ENCODE results near the gene PLEKHA7. TPM values are rescaled to one million over a fixed set of nuclear protein-coding genes. Genes with fewer than 3 reads are reported as not detected.

PLEKHA7 gene
- polyA plus RNA-seq, 1 of the 3 experiments (the other 2 are of a cell fraction) = 0.12 TPM

DNA sequence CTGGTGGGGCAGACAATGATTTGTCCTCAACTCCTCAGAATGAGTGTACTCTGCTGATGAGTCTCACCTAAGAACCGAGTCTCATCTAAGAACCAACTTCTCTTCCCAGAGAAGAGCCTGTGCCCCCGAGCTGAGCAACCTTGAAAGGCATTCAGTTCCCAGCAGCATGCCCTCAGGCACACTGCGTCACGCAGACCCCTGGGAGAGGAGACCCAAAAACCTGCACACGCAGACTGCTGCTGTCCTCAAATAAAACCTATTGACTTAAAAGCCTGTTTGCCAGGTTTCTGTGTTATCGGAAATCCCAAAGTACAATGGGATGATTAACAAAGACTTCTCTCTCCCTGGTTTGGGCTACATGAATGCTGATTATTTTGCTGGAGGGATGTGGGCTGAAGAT, 154.6 kb downstream of the PLEKHA7 start:
- CTCF ChIA-PET = interaction anchor here (0.9 kb wide), 1 partner anchor 12 kb away, joined by 3 read pairs; no protein-coding TSS in a partner anchor
- peaks cover 9% of the 10 kb centered on the region; the same call in 1 of the 2 replicates for H3K27me3 ChIP-seq (ENCODE audit: insufficient read depth)
- peaks cover 0 to 28% of the 10 kb centered on the region in 2 experiments; a peak in 1 of 4 replicates for H3K4me1 ChIP-seq (ENCODE audit: control insufficient read depth in 1 of 2, insufficient read depth in 2 of 2, low read depth in 1 of 2, low read length in 1 of 2)
- no peak overlapping the region for H2AFZ ChIP-seq (ENCODE audit: low read depth)
- 44% methylated on average over 5 of the region's 6 CpGs for WGBS (ENCODE audit: low lambda C conversion rate)
- H4K20me1 ChIP-seq (ENCODE audit: insufficient read depth) = no peaks in the 10 kb centered on the region
- H3F3A ChIP-seq (replicated peaks; ENCODE audit: insufficient read depth) = no peaks in the 10 kb centered on the region
- TF ChIP-seq, protein P1, sequence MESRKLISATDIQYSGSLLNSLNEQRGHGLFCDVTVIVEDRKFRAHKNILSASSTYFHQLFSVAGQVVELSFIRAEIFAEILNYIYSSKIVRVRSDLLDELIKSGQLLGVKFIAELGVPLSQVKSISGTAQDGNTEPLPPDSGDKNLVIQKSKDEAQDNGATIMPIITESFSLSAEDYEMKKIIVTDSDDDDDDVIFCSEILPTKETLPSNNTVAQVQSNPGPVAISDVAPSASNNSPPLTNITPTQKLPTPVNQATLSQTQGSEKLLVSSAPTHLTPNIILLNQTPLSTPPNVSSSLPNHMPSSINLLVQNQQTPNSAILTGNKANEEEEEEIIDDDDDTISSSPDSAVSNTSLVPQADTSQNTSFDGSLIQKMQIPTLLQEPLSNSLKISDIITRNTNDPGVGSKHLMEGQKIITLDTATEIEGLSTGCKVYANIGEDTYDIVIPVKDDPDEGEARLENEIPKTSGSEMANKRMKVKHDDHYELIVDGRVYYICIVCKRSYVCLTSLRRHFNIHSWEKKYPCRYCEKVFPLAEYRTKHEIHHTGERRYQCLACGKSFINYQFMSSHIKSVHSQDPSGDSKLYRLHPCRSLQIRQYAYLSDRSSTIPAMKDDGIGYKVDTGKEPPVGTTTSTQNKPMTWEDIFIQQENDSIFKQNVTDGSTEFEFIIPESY (IDR thresholded peaks at IDR 0.05; ENCODE audit: borderline replicate concordance, low read depth) = no peak
- TF ChIP-seq TCF12 (IDR thresholded peaks at IDR 0.05) (no peak), RCOR1 (IDR thresholded peaks at IDR 0.05; ENCODE audit: low read length) (no peak), JUND (IDR thresholded peaks at IDR 0.05) (no peak), YY1 (IDR thresholded peaks at IDR 0.05; ENCODE audit: low read depth) (no peak), NFIC (IDR thresholded peaks at IDR 0.05; ENCODE audit: borderline replicate concordance) (no peak), EZH2phosphoT487 (IDR thresholded peaks at IDR 0.05; ENCODE audit: borderline replicate concordance, low read depth) (no peak), FOSL2 (IDR thresholded peaks at IDR 0.05; ENCODE audit: borderline replicate concordance, low read depth) (no peak), SIN3A (IDR thresholded peaks at IDR 0.05; ENCODE audit: borderline replicate concordance, low read depth, low read length) (no peak), ELF1 (IDR thresholded peaks at IDR 0.05) (no peak), FOXM1 (IDR thresholded peaks at IDR 0.05; ENCODE audit: low read depth) (no peak), NRF1 (IDR thresholded peaks at IDR 0.05; ENCODE audit: low read depth, low read length) (no peak)
- TF ChIP-seq, protein P2, sequence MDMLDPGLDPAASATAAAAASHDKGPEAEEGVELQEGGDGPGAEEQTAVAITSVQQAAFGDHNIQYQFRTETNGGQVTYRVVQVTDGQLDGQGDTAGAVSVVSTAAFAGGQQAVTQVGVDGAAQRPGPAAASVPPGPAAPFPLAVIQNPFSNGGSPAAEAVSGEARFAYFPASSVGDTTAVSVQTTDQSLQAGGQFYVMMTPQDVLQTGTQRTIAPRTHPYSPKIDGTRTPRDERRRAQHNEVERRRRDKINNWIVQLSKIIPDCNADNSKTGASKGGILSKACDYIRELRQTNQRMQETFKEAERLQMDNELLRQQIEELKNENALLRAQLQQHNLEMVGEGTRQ (IDR thresholded peaks at IDR 0.05; ENCODE audit: borderline replicate concordance, low read depth, low read length) = no peak
- TF ChIP-seq, protein P3, sequence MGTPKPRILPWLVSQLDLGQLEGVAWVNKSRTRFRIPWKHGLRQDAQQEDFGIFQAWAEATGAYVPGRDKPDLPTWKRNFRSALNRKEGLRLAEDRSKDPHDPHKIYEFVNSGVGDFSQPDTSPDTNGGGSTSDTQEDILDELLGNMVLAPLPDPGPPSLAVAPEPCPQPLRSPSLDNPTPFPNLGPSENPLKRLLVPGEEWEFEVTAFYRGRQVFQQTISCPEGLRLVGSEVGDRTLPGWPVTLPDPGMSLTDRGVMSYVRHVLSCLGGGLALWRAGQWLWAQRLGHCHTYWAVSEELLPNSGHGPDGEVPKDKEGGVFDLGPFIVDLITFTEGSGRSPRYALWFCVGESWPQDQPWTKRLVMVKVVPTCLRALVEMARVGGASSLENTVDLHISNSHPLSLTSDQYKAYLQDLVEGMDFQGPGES (IDR thresholded peaks at IDR 0.05; ENCODE audit: low read depth, low read length) = no peak
- TF ChIP-seq, protein P4, sequence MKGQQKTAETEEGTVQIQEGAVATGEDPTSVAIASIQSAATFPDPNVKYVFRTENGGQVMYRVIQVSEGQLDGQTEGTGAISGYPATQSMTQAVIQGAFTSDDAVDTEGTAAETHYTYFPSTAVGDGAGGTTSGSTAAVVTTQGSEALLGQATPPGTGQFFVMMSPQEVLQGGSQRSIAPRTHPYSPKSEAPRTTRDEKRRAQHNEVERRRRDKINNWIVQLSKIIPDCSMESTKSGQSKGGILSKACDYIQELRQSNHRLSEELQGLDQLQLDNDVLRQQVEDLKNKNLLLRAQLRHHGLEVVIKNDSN (IDR thresholded peaks at IDR 0.05; ENCODE audit: borderline replicate concordance, low read depth) = no peak
- TF ChIP-seq, protein P5, sequence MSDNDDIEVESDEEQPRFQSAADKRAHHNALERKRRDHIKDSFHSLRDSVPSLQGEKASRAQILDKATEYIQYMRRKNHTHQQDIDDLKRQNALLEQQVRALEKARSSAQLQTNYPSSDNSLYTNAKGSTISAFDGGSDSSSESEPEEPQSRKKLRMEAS (IDR thresholded peaks at IDR 0.05; ENCODE audit: low read depth) = no peak
- TF ChIP-seq, protein P6, sequence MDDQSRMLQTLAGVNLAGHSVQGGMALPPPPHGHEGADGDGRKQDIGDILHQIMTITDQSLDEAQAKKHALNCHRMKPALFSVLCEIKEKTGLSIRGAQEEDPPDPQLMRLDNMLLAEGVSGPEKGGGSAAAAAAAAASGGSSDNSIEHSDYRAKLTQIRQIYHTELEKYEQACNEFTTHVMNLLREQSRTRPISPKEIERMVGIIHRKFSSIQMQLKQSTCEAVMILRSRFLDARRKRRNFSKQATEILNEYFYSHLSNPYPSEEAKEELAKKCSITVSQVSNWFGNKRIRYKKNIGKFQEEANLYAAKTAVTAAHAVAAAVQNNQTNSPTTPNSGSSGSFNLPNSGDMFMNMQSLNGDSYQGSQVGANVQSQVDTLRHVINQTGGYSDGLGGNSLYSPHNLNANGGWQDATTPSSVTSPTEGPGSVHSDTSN (IDR thresholded peaks at IDR 0.05) = no peak
- DNase-seq = no peak
- H3K79me2 ChIP-seq (ENCODE audit: insufficient read depth) = no peaks in the 10 kb centered on the region
- no peak overlapping the region for H3K4me3 ChIP-seq (ENCODE audit: low read depth in 2 of 2, low read length in 1 of 2)
- POLR2A ChIA-PET = no interaction called here
- H3K4me2 ChIP-seq = no peak overlapping the region
- no peaks in the 10 kb centered on the region for H3K9me3 ChIP-seq
- H3K36me3 ChIP-seq (replicated peaks in 1 of 2; ENCODE audit: control insufficient read depth in 1 of 2, insufficient read depth in 2 of 2, low read length in 1 of 2) = no peaks in the 10 kb centered on the region
- H3K9ac ChIP-seq = no peak overlapping the region
- no peaks in the 10 kb centered on the region for H3K9me2 ChIP-seq
- H3K27ac ChIP-seq (ENCODE audit: low read depth in 2 of 2, low read length in 1 of 2) = no peak overlapping the region
